Activated CD8-positive, alpha-beta memory T cell treated with anti-CD3 and anti-CD28 coated beads, Interleukin-2, amount 50 U/mL, for 48 hours (primary cell): Measurements from ENCODE around the gene KRTAP5-1.
"Not testable (repeated sequence)": the region's sequence is repeated elsewhere in the genome, so short reads cannot be mapped to it uniquely, and the experiment has no call there.

Experiments used
- DNase-seq: peaks from one replicate; pipeline ENCODE4 v3.0.0-alpha.2; 2020

KRTAP5-1 gene

GRCh38 chr11:1600626-1601025 lies 15.5 kb upstream of the KRTAP5-1 start:
- no peak for DNase-seq

GRCh38 chr11:1598816-1599215 lies 13.7 kb upstream of the KRTAP5-1 start:
- no peak for DNase-seq

- DNase-seq, result not testable (repeated sequence)
Observed at GRCh38 chr11:1598406-1598805, 13.3 kb upstream of the KRTAP5-1 start.

GRCh38 chr11:1597994-1598380 lies 12.9 kb upstream of the KRTAP5-1 start, which contains the start of gene KRTAP5-2:
Gene KRTAP5-2, minus strand, starts transcription at chr11:1598294. Its CDS starts 44 bp downstream, at chr11:1598250.
- DNase-seq, result no peak

- no peak for DNase-seq
Observed at GRCh38 chr11:1597331-1597993, 12.4 kb upstream of the KRTAP5-1 start.

GRCh38 chr11:1596576-1597121 lies 11.6 kb upstream of the KRTAP5-1 start:
- not testable (repeated sequence) for DNase-seq

- DNase-seq, result not testable (repeated sequence)
Observed at GRCh38 chr11:1595994-1596575, 11.0 kb upstream of the KRTAP5-1 start.

- no peak for DNase-seq
Observed at GRCh38 chr11:1592628-1593027, 7.5 kb upstream of the KRTAP5-1 start.

GRCh38 chr11:1589996-1590395 lies 4.9 kb upstream of the KRTAP5-1 start:
- no peak for DNase-seq

- DNase-seq, result not testable (repeated sequence)
Observed at GRCh38 chr11:1589191-1589963, 4.3 kb upstream of the KRTAP5-1 start.

- DNase-seq, result no peak
Observed at GRCh38 chr11:1586699-1587098, 1.6 kb upstream of the KRTAP5-1 start.

GRCh38 chr11:1582909-1583308 lies 2.2 kb downstream of the KRTAP5-1 start:
- not testable (repeated sequence) for DNase-seq

- no peak for DNase-seq
Observed at GRCh38 chr11:1581976-1582375, 3.1 kb downstream of the KRTAP5-1 start.

- no peak for DNase-seq
Observed at GRCh38 chr11:1576825-1577224, 8.3 kb downstream of the KRTAP5-1 start.

- not testable (repeated sequence) for DNase-seq
Observed at GRCh38 chr11:1575756-1576155, 9.3 kb downstream of the KRTAP5-1 start.

GRCh38 chr11:1574933-1575242 lies 10.2 kb downstream of the KRTAP5-1 start:
- DNase-seq, result no peak

GRCh38 chr11:1574238-1574932 lies 10.7 kb downstream of the KRTAP5-1 start:
- DNase-seq, result peak; percentile 86

- DNase-seq, result no peak
Observed at GRCh38 chr11:1573903-1574237, 11.2 kb downstream of the KRTAP5-1 start.

- DNase-seq, result peak; percentile 66
Observed at GRCh38 chr11:1573077-1573902, 11.8 kb downstream of the KRTAP5-1 start.

- peak; percentile 93 for DNase-seq
Observed at GRCh38 chr11:1572197-1573076, 12.6 kb downstream of the KRTAP5-1 start, which contains the start of gene DUSP8. Gene DUSP8, minus strand, starts transcription at chr11:1572271. Its CDS starts 6,445 bp downstream, at chr11:1565826.

- DNase-seq, result no peak
Observed at GRCh38 chr11:1571760-1572196, 13.3 kb downstream of the KRTAP5-1 start.
